HepG2 (cell line): ENCODE results near the gene LRP1B. TPM values are rescaled to one million over a fixed set of nuclear protein-coding genes. Genes with fewer than 3 reads are reported as not detected.

Source experiments
- ATAC-seq: fragments of 200-7000 bp; cut with Tn5 transposase; 3 replicates; pipeline ENCODE4 v1.9.1; 2020; ENCODE audit warnings: mild to moderate bottlenecking, moderate library complexity
- BruUV-seq: library from RNA; stranded (reverse); fragments of 400-500 nt; replicated peaks from 2 replicates; lab custom pipeline; 2021; lab: Mats Ljungman, UMichigan
- CTCF ChIA-PET: fragments of 300-600 bp; formaldehyde crosslinking; extraction: SDS; loops from one replicate; lab custom pipeline; 2021; ENCODE audit warnings: low total read pairs, inconsistent platforms, low intra/inter-chr PET ratio; lab: Yijun Ruan, JAX
- POLR2A ChIA-PET: fragments of 350-600 bp; sonication (Branson Sonifier 250); formaldehyde crosslinking; loops from one replicate; lab custom pipeline; 2020; ENCODE audit warnings: antibody characterized with exemption, inconsistent platforms; lab: Yijun Ruan, JAX
- DNase-seq: peaks from one replicate; pipeline ENCODE4 v3.0.0-alpha.2; 2015; ENCODE audit warnings: low spot score
- FAIRE-seq: peaks from 3 replicates; lab custom pipeline; 2011; peaks lifted over from hg19 to GRCh38; lab: Jason Lieb, UNC
- H2AFZ ChIP-seq: one replicate; pipeline ENCODE4 v1.6.1; 2011; ENCODE audit warnings: low read length, inconsistent platforms
- H3K27ac ChIP-seq: fragments of 300-600 bp; 3 replicates; pipeline ENCODE4 v1.8.0; 2011; ENCODE audit warnings: mixed run types, mild to moderate bottlenecking, mixed read lengths, low read length, inconsistent platforms; ENCODE audit not compliant: insufficient read depth; ENCODE audit errors: extremely low read length
- H3K27me3 ChIP-seq, 2 experiments: fragments of 200-600 bp in 1 of 2; 2 replicates in 1 of 2; 3 replicates in 1 of 2; pipeline versions ENCODE4 v1.6.0 to v1.8.0; 2011; ENCODE audit warnings: low read length in 2 of 2, mild to moderate bottlenecking in 2 of 2, moderate library complexity in 2 of 2, inconsistent platforms in 1 of 2; ENCODE audit not compliant: insufficient read depth in 2 of 2, control insufficient read depth in 1 of 2
- H3K36me3 ChIP-seq, 2 experiments: fragments of 200-600 bp in 1 of 2; replicated peaks in 1 of 2; 2 replicates in 1 of 2; 3 replicates in 1 of 2; pipeline versions ENCODE4 v1.5.1 to v1.8.0; 2011; ENCODE audit warnings: low read length in 2 of 2, inconsistent platforms in 1 of 2; ENCODE audit not compliant: insufficient read depth in 2 of 2, control insufficient read depth in 1 of 2
- H3K4me1 ChIP-seq: 2 replicates; pipeline ENCODE4 v1.5.1; 2012; ENCODE audit warnings: low read length, inconsistent platforms; ENCODE audit not compliant: insufficient read depth
- H3K4me2 ChIP-seq: 2 replicates; pipeline ENCODE4 v1.6.0; 2011; ENCODE audit warnings: low read depth, low read length, inconsistent platforms
- H3K4me3 ChIP-seq, 3 experiments: fragments of 200-600 bp in 1 of 3; sonication (generic), shearing (Covaris generic) in 1 of 3; replicated peaks in 1 of 3; 2 replicates each; pipeline ENCODE4 v1.5.1; 2011 to 2016; ENCODE audit warnings: low read length in 3 of 3, inconsistent platforms in 2 of 3, low read depth in 2 of 3, mild to moderate bottlenecking in 2 of 3, control low read depth in 1 of 3, mixed read lengths in 1 of 3; ENCODE audit not compliant: insufficient read depth in 1 of 3
- H3K79me2 ChIP-seq: one replicate; pipeline ENCODE4 v1.6.1; 2011; ENCODE audit warnings: low read length, inconsistent platforms; ENCODE audit not compliant: insufficient read depth
- H3K9ac ChIP-seq: 2 replicates; pipeline ENCODE4 v1.6.0; 2011; ENCODE audit warnings: mild to moderate bottlenecking, low read depth, low read length, inconsistent platforms; ENCODE audit not compliant: insufficient read depth
- H3K9me3 ChIP-seq: 2 replicates; pipeline ENCODE4 v1.5.1; 2012; ENCODE audit warnings: mild to moderate bottlenecking, low read length
- H4K20me1 ChIP-seq: 2 replicates; pipeline ENCODE4 v1.6.0; 2011; ENCODE audit warnings: inconsistent platforms, mild to moderate bottlenecking, low read length, moderate library complexity; ENCODE audit not compliant: insufficient read depth
- AGO2 ChIP-seq: fragments of 200-400 bp; formaldehyde crosslinking; optimal IDR thresholded peaks from 2 replicates; pipeline ENCODE3; 2017; ENCODE audit warnings: mild to moderate bottlenecking, low read depth, low read length, moderate library complexity
- CBX2 ChIP-seq, 2 experiments: fragments of 200-600 bp in 1 of 2; sonication (generic); formaldehyde crosslinking in 1 of 2; IDR thresholded peaks; 2 replicates each; pipeline versions ENCODE4 v1.7.0 to v1.8.1; 2018 to 2022; ENCODE audit warnings: low read depth in 2 of 2, low read length in 1 of 2, mild to moderate bottlenecking in 1 of 2, missing genetic modification reagents in 1 of 2
- MAZ ChIP-seq, 2 experiments: sonication (generic) in 1 of 2; formaldehyde crosslinking in 1 of 2; IDR thresholded peaks; 2 replicates each; pipeline versions ENCODE4 v1.5.0 to v1.6.1; 2012 to 2020; ENCODE audit warnings: low read depth in 2 of 2, mild to moderate bottlenecking in 2 of 2, borderline replicate concordance in 1 of 2, improper control_type of control experiment in 1 of 2, low read length in 1 of 2, missing genetic modification reagents in 1 of 2, moderate library complexity in 1 of 2
- NBN ChIP-seq: fragments of 450-650 bp; conservative IDR thresholded peaks from 2 replicates; pipeline ENCODE4 v1.6.1; 2017
- RORA ChIP-seq: sonication (generic); formaldehyde crosslinking; IDR thresholded peaks from 2 replicates; pipeline ENCODE4 v1.5.0; 2020; ENCODE audit warnings: mild to moderate bottlenecking, missing genetic modification reagents, moderate library complexity
- SMAD3 ChIP-seq: sonication (generic); formaldehyde crosslinking; IDR thresholded peaks from 2 replicates; pipeline ENCODE4 v1.4.0; 2020; ENCODE audit warnings: missing genetic modification reagents
- SP4 ChIP-seq: sonication (generic); formaldehyde crosslinking; IDR thresholded peaks from 2 replicates; pipeline ENCODE4 v1.8.1; 2023; ENCODE audit warnings: mild to moderate bottlenecking, missing genetic modification reagents
- TBL1XR1 ChIP-seq: fragments of 150-350 bp; IDR thresholded peaks from 2 replicates; pipeline ENCODE4 v1.6.1; 2014; ENCODE audit warnings: borderline replicate concordance, low read length; ENCODE audit not compliant: partially characterized antibody
- ZNF138 ChIP-seq: sonication (generic); formaldehyde crosslinking; IDR thresholded peaks from 2 replicates; pipeline ENCODE4 v1.5.0; 2020; ENCODE audit warnings: mild to moderate bottlenecking, low read depth, missing genetic modification reagents
- ZNF484 ChIP-seq: sonication (generic); formaldehyde crosslinking; IDR thresholded peaks from 2 replicates; pipeline ENCODE4 v1.5.1; 2020; ENCODE audit warnings: mild to moderate bottlenecking, low read depth, missing genetic modification reagents, borderline replicate concordance
- WGBS: methylation state at CpG from one replicate; pipeline ENCODE4 v1.1.6; 2017; ENCODE audit warnings: low lambda C conversion rate; 5-methylcytosine and 5-hydroxymethylcytosine counted together
- in situ Hi-C: cut with HindIII; loops from 2 replicates; pipeline ENCODE4 v1.10.0; 2017; ENCODE audit warnings: low pct_unique_long_range_greater_than_20kb; ENCODE audit not compliant: extremely low pct_ligation_motif_present
- intact Hi-C: fragments of 100-400 bp; cut with micrococcal nuclease; formaldehyde crosslinking; loops from one replicate; pipeline ENCODE4 v1.10.0; 2022; ENCODE audit not compliant: unreplicated experiment
- polyA plus RNA-seq, 8 experiments: library from polyadenylated mRNA; depleted of rRNA in 3 of 8; stranded (reverse) in 7 of 8; unstranded in 1 of 8; fragments of >200 nt; fragmentation: Illumina TruSeq in 4 of 8; extraction: Trizol in 4 of 8; gene quantifications; 2 replicates each; pipeline versions ENCODE4 v1.2.1 to v1.2.3, GENCODE V29; 2011 to 2016; ENCODE audit warnings: low read depth in 4 of 8, missing spikeins in 1 of 8, mixed read lengths in 1 of 8; ENCODE audit not compliant: insufficient read depth in 1 of 8
- total RNA-seq, 5 experiments: library from RNA; depleted of rRNA; stranded (reverse); fragments of >200 nt; fragmentation: Illumina TruSeq; extraction: Trizol; gene quantifications; 2 replicates each; pipeline ENCODE4 v1.2.3, GENCODE V29; 2016; ENCODE audit warnings: low read depth in 1 of 5
- TF ChIP-seq, protein P1 (sequence below): sonication (generic); formaldehyde crosslinking; IDR thresholded peaks from 2 replicates; pipeline ENCODE4 v1.5.0; 2020; ENCODE audit warnings: missing genetic modification reagents, mild to moderate bottlenecking, borderline replicate concordance
- TF ChIP-seq, protein P2 (sequence below): sonication (generic); formaldehyde crosslinking; IDR thresholded peaks from 2 replicates; pipeline ENCODE4 v1.8.0; 2022; ENCODE audit warnings: mild to moderate bottlenecking, missing genetic modification reagents, moderate library complexity
- TF ChIP-seq, protein P3 (sequence below): sonication (generic); formaldehyde crosslinking; IDR thresholded peaks from 2 replicates; pipeline ENCODE4 v1.4.0; 2020; ENCODE audit warnings: missing genetic modification reagents
- TF ChIP-seq, protein P4 (sequence below): sonication (generic); formaldehyde crosslinking; IDR thresholded peaks from 2 replicates; pipeline ENCODE4 v1.5.0; 2020; ENCODE audit warnings: missing genetic modification reagents, mild to moderate bottlenecking, borderline replicate concordance

LRP1B gene
- total and polyA plus RNA-seq, 2 of the 13 experiments (the other 11 are each of a cell fraction or from before 2014, with no cell fraction given): 0.04 TPM; not detected in 1

DNA sequence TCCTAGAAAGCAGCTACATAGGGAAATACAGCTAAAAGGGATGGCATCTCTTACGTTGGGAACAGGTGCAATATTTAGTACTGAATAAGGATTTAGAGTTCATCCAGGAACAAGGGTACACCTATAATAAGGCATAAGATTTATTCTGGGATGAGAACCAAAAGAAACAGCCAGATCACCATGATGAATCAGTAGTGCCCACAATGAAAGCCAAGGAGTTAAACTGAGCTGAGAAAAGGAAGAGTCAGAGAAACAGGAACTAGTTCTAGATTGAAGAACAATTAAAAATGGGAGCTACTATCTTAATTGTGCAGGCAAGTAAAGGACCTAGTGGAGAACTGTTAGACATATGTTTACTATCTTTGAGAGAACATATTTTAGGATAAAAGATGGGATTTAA lies 692.3 kb downstream of the LRP1B start (continued):
- TF ChIP-seq AGO2 (no peak), CBX2 (IDR thresholded peaks at IDR 0.05; ENCODE audit: low read depth, low read length) (no peak), CBX2 (CRISPR knock-in tag; IDR thresholded peaks at IDR 0.05; ENCODE audit: low read depth) (no peak)

DNA sequence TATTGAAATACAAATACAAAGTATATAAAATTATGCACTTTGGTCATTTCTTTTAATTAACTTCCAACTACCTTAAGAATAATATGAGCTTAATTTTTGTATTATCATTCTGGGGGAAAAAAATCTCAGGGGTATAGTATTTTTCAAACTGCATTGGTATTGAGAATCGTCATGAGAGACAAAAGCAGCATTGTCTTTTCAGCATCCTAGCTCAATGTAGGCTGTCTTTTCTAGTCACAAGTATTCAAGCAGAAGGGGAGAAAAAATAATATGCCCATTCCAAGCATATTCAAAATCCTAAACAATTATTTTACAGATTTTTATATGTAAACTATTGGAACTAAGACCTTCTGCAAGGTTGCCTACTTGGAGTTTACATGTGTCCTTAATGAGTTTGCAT lies 693.3 kb downstream of the LRP1B start:
- Histone ChIP-seq H3K27me3 (no peaks in the 10 kb centered on the region), H3K9me3 (no peaks in the 10 kb centered on the region), H3K9ac (no peak overlapping the region), H3K4me1 (no peaks in the 10 kb centered on the region), H3K4me2 (no peak overlapping the region), H2AFZ (no peak overlapping the region), H3K4me3 (no peak overlapping the region), H3K36me3 (no peaks in the 10 kb centered on the region), H4K20me1 (no peaks in the 10 kb centered on the region), H3K27ac (no peak overlapping the region), H3K79me2 (no peaks in the 10 kb centered on the region)
- no TSS peak for BruUV-seq
- in situ Hi-C loops: no loop called here
- FAIRE-seq: no peak
- DNase-seq: no peak
- WGBS: 0% methylated on average over 1 of the region's 1 CpG
- intact Hi-C loops: no loop called here
- ATAC-seq: no peak
- ChIA-PET POLR2A (no interaction called here), CTCF (no interaction called here)
- no peak for TF ChIP-seq MAZ (IDR thresholded peaks at IDR 0.05; ENCODE audit: borderline replicate concordance, low read depth, low read length)
- no peak for TF ChIP-seq MAZ (CRISPR knock-in tag; IDR thresholded peaks at IDR 0.05; ENCODE audit: low read depth)
- TF ChIP-seq, protein P1, sequence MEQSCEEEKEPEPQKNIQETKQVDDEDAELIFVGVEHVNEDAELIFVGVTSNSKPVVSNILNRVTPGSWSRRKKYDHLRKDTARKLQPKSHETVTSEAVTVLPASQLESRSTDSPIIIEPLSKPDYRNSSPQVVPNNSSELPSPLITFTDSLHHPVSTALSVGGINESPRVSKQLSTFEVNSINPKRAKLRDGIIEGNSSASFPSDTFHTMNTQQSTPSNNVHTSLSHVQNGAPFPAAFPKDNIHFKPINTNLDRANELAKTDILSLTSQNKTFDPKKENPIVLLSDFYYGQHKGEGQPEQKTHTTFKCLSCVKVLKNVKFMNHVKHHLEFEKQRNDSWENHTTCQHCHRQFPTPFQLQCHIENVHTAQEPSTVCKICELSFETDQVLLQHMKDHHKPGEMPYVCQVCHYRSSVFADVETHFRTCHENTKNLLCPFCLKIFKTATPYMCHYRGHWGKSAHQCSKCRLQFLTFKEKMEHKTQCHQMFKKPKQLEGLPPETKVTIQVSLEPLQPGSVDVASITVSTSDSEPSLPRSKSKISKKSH (CRISPR knock-in tag): no peak
- TF ChIP-seq, protein P2, sequence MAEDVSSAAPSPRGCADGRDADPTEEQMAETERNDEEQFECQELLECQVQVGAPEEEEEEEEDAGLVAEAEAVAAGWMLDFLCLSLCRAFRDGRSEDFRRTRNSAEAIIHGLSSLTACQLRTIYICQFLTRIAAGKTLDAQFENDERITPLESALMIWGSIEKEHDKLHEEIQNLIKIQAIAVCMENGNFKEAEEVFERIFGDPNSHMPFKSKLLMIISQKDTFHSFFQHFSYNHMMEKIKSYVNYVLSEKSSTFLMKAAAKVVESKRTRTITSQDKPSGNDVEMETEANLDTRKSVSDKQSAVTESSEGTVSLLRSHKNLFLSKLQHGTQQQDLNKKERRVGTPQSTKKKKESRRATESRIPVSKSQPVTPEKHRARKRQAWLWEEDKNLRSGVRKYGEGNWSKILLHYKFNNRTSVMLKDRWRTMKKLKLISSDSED (CRISPR knock-in tag): no peak
- TF ChIP-seq SMAD3: no peak
- no peak for TF ChIP-seq ZNF484 (CRISPR knock-in tag)
- TF ChIP-seq RORA (CRISPR knock-in tag): no peak
- TF ChIP-seq, protein P3, sequence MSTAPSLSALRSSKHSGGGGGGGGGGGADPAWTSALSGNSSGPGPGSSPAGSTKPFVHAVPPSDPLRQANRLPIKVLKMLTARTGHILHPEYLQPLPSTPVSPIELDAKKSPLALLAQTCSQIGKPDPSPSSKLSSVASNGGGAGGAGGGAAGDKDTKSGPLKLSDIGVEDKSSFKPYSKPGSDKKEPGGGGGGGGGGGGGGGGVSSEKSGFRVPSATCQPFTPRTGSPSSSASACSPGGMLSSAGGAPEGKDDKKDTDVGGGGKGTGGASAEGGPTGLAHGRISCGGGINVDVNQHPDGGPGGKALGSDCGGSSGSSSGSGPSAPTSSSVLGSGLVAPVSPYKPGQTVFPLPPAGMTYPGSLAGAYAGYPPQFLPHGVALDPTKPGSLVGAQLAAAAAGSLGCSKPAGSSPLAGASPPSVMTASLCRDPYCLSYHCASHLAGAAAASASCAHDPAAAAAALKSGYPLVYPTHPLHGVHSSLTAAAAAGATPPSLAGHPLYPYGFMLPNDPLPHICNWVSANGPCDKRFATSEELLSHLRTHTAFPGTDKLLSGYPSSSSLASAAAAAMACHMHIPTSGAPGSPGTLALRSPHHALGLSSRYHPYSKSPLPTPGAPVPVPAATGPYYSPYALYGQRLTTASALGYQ (CRISPR knock-in tag): no peak
- no peak for TF ChIP-seq SP4
- no peak for TF ChIP-seq TBL1XR1
- TF ChIP-seq ZNF138: no peak
- no peak for TF ChIP-seq NBN
- TF ChIP-seq, protein P4, sequence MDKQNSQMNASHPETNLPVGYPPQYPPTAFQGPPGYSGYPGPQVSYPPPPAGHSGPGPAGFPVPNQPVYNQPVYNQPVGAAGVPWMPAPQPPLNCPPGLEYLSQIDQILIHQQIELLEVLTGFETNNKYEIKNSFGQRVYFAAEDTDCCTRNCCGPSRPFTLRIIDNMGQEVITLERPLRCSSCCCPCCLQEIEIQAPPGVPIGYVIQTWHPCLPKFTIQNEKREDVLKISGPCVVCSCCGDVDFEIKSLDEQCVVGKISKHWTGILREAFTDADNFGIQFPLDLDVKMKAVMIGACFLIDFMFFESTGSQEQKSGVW: no peak
